DND-41 (cell line): ENCODE data around the gene EEFSEC.

Source experiments
- ATAC-seq: fragments of 200-7000 bp; cut with Tn5 transposase; 3 replicates; pipeline ENCODE4 v1.9.1; 2021; ENCODE audit warnings: low read depth; ENCODE audit not compliant: insufficient read depth
- DNase-seq: peaks from one replicate; pipeline ENCODE4 v3.0.0-alpha.2; 2020
- H2AFZ ChIP-seq: 2 replicates; pipeline ENCODE4 v1.6.0; 2012; ENCODE audit warnings: low read depth, low read length
- H3K27ac ChIP-seq: 2 replicates; pipeline ENCODE4 v1.5.1; 2012; ENCODE audit warnings: low read length, inconsistent platforms
- H3K27me3 ChIP-seq: fragments of 200-600 bp; sonication (generic); 2 replicates; pipeline ENCODE4 v1.6.0; 2012; ENCODE audit warnings: low read length, mild to moderate bottlenecking, inconsistent platforms; ENCODE audit not compliant: insufficient read depth, poor library complexity
- H3K36me3 ChIP-seq: 2 replicates; pipeline ENCODE4 v1.5.1; 2012; ENCODE audit warnings: low read length, inconsistent platforms; ENCODE audit not compliant: insufficient read depth
- H3K4me1 ChIP-seq: 2 replicates; pipeline ENCODE4 v1.5.1; 2012; ENCODE audit warnings: mild to moderate bottlenecking, low read length; ENCODE audit not compliant: insufficient read depth
- H3K4me2 ChIP-seq: 2 replicates; pipeline ENCODE4 v1.6.0; 2012; ENCODE audit warnings: mild to moderate bottlenecking, moderate library complexity, low read length, inconsistent platforms; ENCODE audit not compliant: insufficient read depth
- H3K4me3 ChIP-seq, 2 experiments: fragments of 200-600 bp in 1 of 2; shearing (Covaris generic) in 1 of 2; 2 replicates each; pipeline ENCODE4 v1.5.1; 2012 to 2016; ENCODE audit warnings: inconsistent platforms in 2 of 2, low read length in 2 of 2, mild to moderate bottlenecking in 2 of 2, low read depth in 1 of 2, moderate library complexity in 1 of 2
- H3K79me2 ChIP-seq: 2 replicates; pipeline ENCODE4 v1.6.0; 2012; ENCODE audit warnings: low read length, inconsistent platforms; ENCODE audit not compliant: insufficient read depth
- H3K9ac ChIP-seq: 2 replicates; pipeline ENCODE4 v1.6.0; 2012; ENCODE audit warnings: low read depth, mild to moderate bottlenecking, inconsistent platforms, low read length, moderate library complexity
- H3K9me3 ChIP-seq: 2 replicates; pipeline ENCODE4 v1.5.1; 2012; ENCODE audit warnings: low read length, moderate library complexity, mild to moderate bottlenecking, inconsistent platforms; ENCODE audit not compliant: insufficient read depth, severe bottlenecking
- H4K20me1 ChIP-seq: 2 replicates; pipeline ENCODE4 v1.6.0; 2012; ENCODE audit warnings: low read length; ENCODE audit not compliant: insufficient read depth
- CTCF ChIP-seq: IDR thresholded peaks from 2 replicates; pipeline ENCODE4 v1.5.1; 2012; ENCODE audit warnings: borderline replicate concordance, low read length, moderate library complexity, mild to moderate bottlenecking; ENCODE audit not compliant: poor library complexity, severe bottlenecking; ENCODE audit errors: extremely low read depth
- EZH2 ChIP-seq: IDR thresholded peaks from 3 replicates; pipeline ENCODE4 v1.6.1; 2012; ENCODE audit warnings: borderline replicate concordance, low read depth, mild to moderate bottlenecking, moderate library complexity, low read length, inconsistent platforms; ENCODE audit not compliant: severe bottlenecking

EEFSEC gene

GRCh38 chr3:128228366-128228910 lies 75.2 kb downstream of the EEFSEC start:
- Histone ChIP-seq H4K20me1 (peaks cover 18% of the 10 kb centered on the region), H3K9ac (no peak overlapping the region), H3K36me3 (no peaks in the 10 kb centered on the region), H3K4me2 (no peak overlapping the region), H3K4me1 (no peaks in the 10 kb centered on the region), H3K27me3 (no peaks in the 10 kb centered on the region), H3K4me3 (no peak overlapping the region), H3K27ac (no peak overlapping the region), H3K9me3 (peaks cover 2% of the 10 kb centered on the region), H3K79me2 (no peaks in the 10 kb centered on the region), H2AFZ (no peak overlapping the region)
- DNase-seq (no peak), ATAC-seq (no peak)
- TF ChIP-seq CTCF, result no peak
- TF ChIP-seq EZH2, result no peak

GRCh38 chr3:128229106-128229857 lies 76.0 kb downstream of the EEFSEC start:
- Histone ChIP-seq H3K4me2 (no peak overlapping the region), H4K20me1 (peaks cover 18% of the 10 kb centered on the region), H3K4me1 (no peaks in the 10 kb centered on the region), H3K36me3 (no peaks in the 10 kb centered on the region), H3K27ac (no peak overlapping the region), H3K79me2 (no peaks in the 10 kb centered on the region), H3K27me3 (no peaks in the 10 kb centered on the region), H3K9me3 (no peaks in the 10 kb centered on the region), H3K4me3 (no peak overlapping the region), H3K9ac (no peak overlapping the region), H2AFZ (no peak overlapping the region)
- ATAC-seq, result no peak
- no peak for DNase-seq
- TF ChIP-seq EZH2 (no peak), CTCF (no peak)

- H3K36me3 ChIP-seq, result no peaks in the 10 kb centered on the region
- H3K27me3 ChIP-seq, result no peaks in the 10 kb centered on the region
- no peak overlapping the region for H3K9ac ChIP-seq
- TF ChIP-seq EZH2, result no peak
- TF ChIP-seq CTCF, result no peak
- H3K4me2 ChIP-seq, result no peak overlapping the region
- H3K79me2 ChIP-seq, result no peaks in the 10 kb centered on the region
- no peak overlapping the region for H3K27ac ChIP-seq
- H3K9me3 ChIP-seq, result no peaks in the 10 kb centered on the region
- no peak overlapping the region for H3K4me3 ChIP-seq
- no peak overlapping the region for H2AFZ ChIP-seq
- ATAC-seq (no peak), DNase-seq (no peak)
- H3K4me1 ChIP-seq, result no peaks in the 10 kb centered on the region
- peaks cover 29% of the 10 kb centered on the region for H4K20me1 ChIP-seq
Measured at GRCh38 chr3:128231606-128232005, 78.3 kb downstream of the EEFSEC start.
